ENCODE measurements around the gene MFNG. TPM values are rescaled to one million over a fixed set of nuclear protein-coding genes. Genes with fewer than 3 reads are reported as not detected.

MFNG gene
- polyA plus RNA-seq, 1 experiment: not detected

- CTCF ChIA-PET: interaction anchor here (1.3 to 2.9 kb wide), 4 partner anchors 9 to 108 kb away, joined by 3 to 12 read pairs (median 8); no protein-coding TSS in a partner anchor
- POLR2A ChIA-PET: no interaction called here
- DNase-seq (ENCODE audit: low read depth): no peak
- H3K27me3 ChIP-seq (ENCODE audit: control insufficient read depth, insufficient read depth, low read length): no peaks in the 10 kb centered on the region
- no peak overlapping the region for H3K4me3 ChIP-seq (ENCODE audit: low read depth, low read length)
- TF ChIP-seq CTCF (IDR thresholded peaks at IDR 0.05; ENCODE audit: insufficient read depth, low read depth, low read length): no peak
- no peaks in the 10 kb centered on the region; the same call in 1 of the 2 replicates for H3K36me3 ChIP-seq (ENCODE audit: control insufficient read depth, insufficient read depth, low read length)
Observed at GRCh38 chr22:37499027-37499707, 13.0 kb upstream of the MFNG start.

GRCh38 chr22:37498289-37498909 lies 12.2 kb upstream of the MFNG start:
- Histone ChIP-seq H3K36me3 (ENCODE audit: control insufficient read depth, insufficient read depth, low read length) (no peaks in the 10 kb centered on the region; the same call in 1 of the 2 replicates), H3K27me3 (ENCODE audit: control insufficient read depth, insufficient read depth, low read length) (no peaks in the 10 kb centered on the region), H3K4me3 (ENCODE audit: low read depth, low read length) (no peak overlapping the region)
- POLR2A ChIA-PET: no interaction called here
- CTCF ChIA-PET: interaction anchor here (1.3 to 2.9 kb wide), 3 partner anchors 10 to 26 kb away, joined by 3 to 12 read pairs (median 11); no protein-coding TSS in a partner anchor
- 0 out of 2 replicates have a peak, but pooled peaks have one; percentile 15 for TF ChIP-seq CTCF (IDR thresholded peaks at IDR 0.05; ENCODE audit: insufficient read depth, low read depth, low read length)
- no peak for DNase-seq (ENCODE audit: low read depth)

- peak; percentile 50 for DNase-seq (ENCODE audit: low read depth)
- Histone ChIP-seq H3K4me3 (ENCODE audit: low read depth, low read length) (no peak overlapping the region), H3K36me3 (ENCODE audit: control insufficient read depth, insufficient read depth, low read length) (no peaks in the 10 kb centered on the region; the same call in 1 of the 2 replicates), H3K27me3 (ENCODE audit: control insufficient read depth, insufficient read depth, low read length) (no peaks in the 10 kb centered on the region)
- no peak for TF ChIP-seq CTCF (IDR thresholded peaks at IDR 0.05; ENCODE audit: insufficient read depth, low read depth, low read length)
- CTCF ChIA-PET: interaction anchor here (0.6 to 2.3 kb wide), 3 partner anchors 25 to 1319 kb away, joined by 3 to 12 read pairs (median 7); no protein-coding TSS in a partner anchor
- POLR2A ChIA-PET: no interaction called here
Observed at GRCh38 chr22:37497062-37497599, 10.9 kb upstream of the MFNG start.

GRCh38 chr22:37496651-37497050 lies 10.5 kb upstream of the MFNG start:
- ChIA-PET POLR2A (no interaction called here), CTCF (interaction anchor here (1.2 to 2.3 kb wide), 2 partner anchors 24 to 42 kb away, joined by 7 to 12 read pairs; no protein-coding TSS in a partner anchor)
- no peaks in the 10 kb centered on the region for H3K27me3 ChIP-seq (ENCODE audit: control insufficient read depth, insufficient read depth, low read length)
- H3K4me3 ChIP-seq (ENCODE audit: low read depth, low read length): no peak overlapping the region
- no peak for TF ChIP-seq CTCF (IDR thresholded peaks at IDR 0.05; ENCODE audit: insufficient read depth, low read depth, low read length)
- H3K36me3 ChIP-seq (ENCODE audit: control insufficient read depth, insufficient read depth, low read length): no peaks in the 10 kb centered on the region; the same call in 1 of the 2 replicates
- DNase-seq (ENCODE audit: low read depth): peak; percentile 2

GRCh38 chr22:37493979-37494378 lies 7.8 kb upstream of the MFNG start:
- TF ChIP-seq CTCF (IDR thresholded peaks at IDR 0.05; ENCODE audit: insufficient read depth, low read depth, low read length): no peak
- ChIA-PET CTCF (interaction anchor here (1.3 to 1.7 kb wide), 2 partner anchors 11 to 22 kb away, joined by 5 to 7 read pairs; no protein-coding TSS in a partner anchor), POLR2A (no interaction called here)
- Histone ChIP-seq H3K27me3 (ENCODE audit: control insufficient read depth, insufficient read depth, low read length) (no peaks in the 10 kb centered on the region), H3K4me3 (ENCODE audit: low read depth, low read length) (no peak overlapping the region), H3K36me3 (ENCODE audit: control insufficient read depth, insufficient read depth, low read length) (peaks cover 1% of the 10 kb centered on the region; the same call in 1 of the 2 replicates)
- no peak for DNase-seq (ENCODE audit: low read depth)

All from BJ (cell line).